ENCODE data around the gene TMEM121.
"Not testable (repeated sequence)": the region's sequence is repeated elsewhere in the genome, so short reads cannot be mapped to it uniquely, and the experiment has no call there.

The TMEM121 gene

DNA sequence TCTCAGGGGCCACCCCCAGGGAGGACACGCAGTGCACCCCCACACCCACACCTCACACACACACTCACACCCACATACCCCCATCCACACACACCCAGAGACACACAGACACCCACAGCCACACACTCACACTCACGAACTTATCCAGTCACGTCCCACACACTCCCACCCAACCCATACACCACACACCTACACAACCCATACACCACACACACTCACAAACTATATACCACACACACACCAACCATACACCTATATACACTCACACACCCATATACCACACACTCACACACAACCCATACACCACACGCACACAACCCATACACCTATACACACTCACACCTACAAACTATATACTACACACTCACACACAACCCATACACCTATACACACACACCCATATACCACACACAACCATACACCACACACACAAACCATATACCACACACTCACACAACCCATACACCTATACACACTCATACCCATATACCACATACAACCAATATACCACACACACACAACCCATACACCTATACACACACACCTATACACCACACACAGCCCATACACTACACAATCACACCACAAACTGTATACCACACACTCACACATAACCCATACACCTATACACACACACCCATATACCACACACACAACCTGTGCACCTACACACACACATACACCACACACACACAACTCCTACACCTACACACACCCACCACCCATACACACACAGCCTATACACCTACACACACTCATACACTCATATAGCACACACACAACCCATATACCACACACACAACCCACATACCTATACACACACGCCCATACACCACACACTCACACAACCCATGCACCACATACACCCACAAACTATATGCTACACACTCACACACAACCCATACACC is 42.7 kb downstream of the TMEM121 start:
- Histone ChIP-seq H3K9ac (ENCODE audit: low read depth, low read length) (no peak overlapping the region), H3K27me3 (ENCODE audit: control insufficient read depth, insufficient read depth, low read length) (no peaks in the 10 kb centered on the region), H3K4me3 (ENCODE audit: low read depth, low read length) (no peak overlapping the region), H3K4me1 (ENCODE audit: control insufficient read depth, insufficient read depth, low read length) (no peaks in the 10 kb centered on the region), H3K36me3 (ENCODE audit: control insufficient read depth, insufficient read depth, low read length) (no peaks in the 10 kb centered on the region), H3K9me3 (ENCODE audit: control insufficient read depth, insufficient read depth, low read length) (peaks cover 34% of the 10 kb centered on the region), H3K27ac (ENCODE audit: low read depth, low read length) (no peak overlapping the region)

DNA sequence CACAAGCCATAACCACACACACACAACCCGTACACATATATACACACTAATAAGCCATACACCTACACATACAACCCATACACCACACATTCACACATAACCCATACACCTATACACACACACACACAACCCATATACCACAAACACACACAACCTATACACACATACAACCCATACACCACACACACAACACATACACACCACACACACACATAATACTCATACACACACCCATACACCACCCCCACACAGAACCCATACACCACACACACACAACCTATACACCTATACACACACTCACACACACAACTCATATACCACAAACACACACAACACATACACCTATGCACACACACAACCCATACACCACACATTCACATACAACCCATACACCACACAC is 44.1 kb downstream of the TMEM121 start:
- H3K4me3 ChIP-seq (ENCODE audit: low read depth, low read length): 0 out of 2 replicates have a peak overlapping the region, but pooled peaks have one; percentile 2
- peaks cover 31% of the 10 kb centered on the region for H3K9me3 ChIP-seq (ENCODE audit: control insufficient read depth, insufficient read depth, low read length)
- H3K9ac ChIP-seq (ENCODE audit: low read depth, low read length): no peak overlapping the region
- H3K27ac ChIP-seq (ENCODE audit: low read depth, low read length): no peak overlapping the region
- H3K36me3 ChIP-seq (ENCODE audit: control insufficient read depth, insufficient read depth, low read length): no peaks in the 10 kb centered on the region
- no peaks in the 10 kb centered on the region for H3K27me3 ChIP-seq (ENCODE audit: control insufficient read depth, insufficient read depth, low read length)
- H3K4me1 ChIP-seq (ENCODE audit: control insufficient read depth, insufficient read depth, low read length): no peaks in the 10 kb centered on the region

DNA sequence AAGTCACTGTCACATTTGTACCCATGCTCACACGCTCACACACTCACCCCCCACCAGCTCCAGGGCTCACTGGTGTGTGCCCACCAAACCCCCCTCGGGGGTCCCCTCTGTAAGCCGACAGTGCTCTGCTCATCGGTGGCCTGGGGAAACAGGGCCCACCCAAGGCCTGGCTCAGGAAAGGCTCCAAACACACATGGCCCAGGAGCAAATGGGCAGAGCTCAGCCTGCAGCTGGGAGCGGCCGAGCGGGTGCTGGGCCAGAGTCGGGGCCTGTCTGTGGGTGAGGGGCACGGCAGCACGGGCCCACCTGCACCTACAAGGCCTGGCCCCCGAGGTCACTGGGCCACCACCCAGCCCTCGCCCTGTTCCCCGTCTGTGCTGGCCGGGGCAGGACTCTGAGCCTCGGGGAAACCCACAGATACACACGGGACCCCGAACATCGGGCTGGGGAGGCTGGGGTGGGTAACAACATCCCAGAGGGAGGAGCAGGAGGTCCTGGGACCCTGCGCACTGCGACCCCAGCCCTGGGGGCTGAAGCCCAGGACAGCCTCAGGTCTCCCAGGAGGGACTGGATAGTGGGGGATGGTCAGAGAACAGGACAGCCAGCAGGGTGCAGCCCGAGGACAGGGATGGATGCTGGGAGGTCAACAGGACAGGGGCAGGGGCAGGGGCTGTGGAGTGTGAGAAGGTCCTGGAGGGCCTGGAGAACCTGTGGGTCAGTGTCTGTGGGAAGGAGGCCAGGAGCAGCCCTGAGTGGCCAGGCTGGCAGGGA is 45.0 kb downstream of the TMEM121 start:
- not testable (repeated sequence) for H3K4me3 ChIP-seq (ENCODE audit: low read depth, low read length); H3K27me3 ChIP-seq (ENCODE audit: control insufficient read depth, insufficient read depth, low read length); H3K4me1 ChIP-seq (ENCODE audit: control insufficient read depth, insufficient read depth, low read length); H3K9ac ChIP-seq (ENCODE audit: low read depth, low read length); H3K27ac ChIP-seq (ENCODE audit: low read depth, low read length); H3K36me3 ChIP-seq (ENCODE audit: control insufficient read depth, insufficient read depth, low read length)
- peaks cover 33% of the 10 kb centered on the region for H3K9me3 ChIP-seq (ENCODE audit: control insufficient read depth, insufficient read depth, low read length)

DNA sequence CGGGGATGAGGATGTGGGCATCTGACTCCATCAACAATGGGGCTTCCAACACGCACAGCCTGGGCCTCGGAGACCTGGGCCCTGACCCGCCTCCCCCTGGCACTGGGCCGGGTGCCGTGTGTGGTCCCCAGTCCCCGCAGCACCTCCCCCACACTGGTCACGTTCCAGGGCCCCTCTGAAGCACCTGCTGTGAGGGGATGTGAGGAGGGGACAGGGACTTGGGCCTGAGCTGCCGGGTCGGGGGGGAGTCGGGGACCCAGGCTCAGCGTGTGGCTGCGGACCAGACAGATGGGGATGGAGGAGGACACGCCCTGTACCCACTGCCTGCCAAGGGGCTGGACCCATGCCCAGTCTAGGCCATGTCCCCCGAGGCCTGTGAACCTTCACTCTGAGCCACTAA is 45.7 kb downstream of the TMEM121 start:
- H3K4me1 ChIP-seq (ENCODE audit: control insufficient read depth, insufficient read depth, low read length); H3K27ac ChIP-seq (ENCODE audit: low read depth, low read length); H3K9ac ChIP-seq (ENCODE audit: low read depth, low read length): not testable (repeated sequence)

DNA sequence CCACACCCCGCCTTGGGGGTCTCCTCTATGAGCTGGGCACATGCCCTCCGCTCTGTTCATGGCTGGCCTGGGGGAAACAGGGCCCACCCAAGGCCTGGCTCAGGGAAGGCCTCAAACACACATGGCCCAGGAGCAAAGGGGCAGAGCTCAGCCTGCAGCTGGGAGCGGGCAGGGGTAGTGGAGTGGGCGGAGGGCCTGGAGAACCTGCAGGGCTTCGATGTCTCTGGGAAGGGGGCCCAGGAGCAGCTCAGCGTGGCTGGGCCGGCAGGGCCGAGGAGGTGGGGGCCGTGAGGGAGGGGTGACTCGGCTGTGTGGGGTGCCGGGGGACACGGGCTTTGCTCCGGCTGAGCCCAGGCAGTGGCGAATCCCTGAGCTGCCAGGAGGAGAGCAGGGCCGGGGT is 47.5 kb downstream of the TMEM121 start:
- peaks cover 48% of the 10 kb centered on the region for H3K9me3 ChIP-seq (ENCODE audit: control insufficient read depth, insufficient read depth, low read length)
- H3K4me3 ChIP-seq (ENCODE audit: low read depth, low read length); H3K36me3 ChIP-seq (ENCODE audit: control insufficient read depth, insufficient read depth, low read length); H3K27ac ChIP-seq (ENCODE audit: low read depth, low read length); H3K9ac ChIP-seq (ENCODE audit: low read depth, low read length); H3K27me3 ChIP-seq (ENCODE audit: control insufficient read depth, insufficient read depth, low read length); H3K4me1 ChIP-seq (ENCODE audit: control insufficient read depth, insufficient read depth, low read length): not testable (repeated sequence)

More for the DNA sequence above, 45.7 kb downstream of the TMEM121 start:
- not testable (repeated sequence) for H3K27me3 ChIP-seq (ENCODE audit: control insufficient read depth, insufficient read depth, low read length); H3K4me3 ChIP-seq (ENCODE audit: low read depth, low read length); H3K36me3 ChIP-seq (ENCODE audit: control insufficient read depth, insufficient read depth, low read length)
- H3K9me3 ChIP-seq (ENCODE audit: control insufficient read depth, insufficient read depth, low read length): peaks cover 40% of the 10 kb centered on the region

DNA sequence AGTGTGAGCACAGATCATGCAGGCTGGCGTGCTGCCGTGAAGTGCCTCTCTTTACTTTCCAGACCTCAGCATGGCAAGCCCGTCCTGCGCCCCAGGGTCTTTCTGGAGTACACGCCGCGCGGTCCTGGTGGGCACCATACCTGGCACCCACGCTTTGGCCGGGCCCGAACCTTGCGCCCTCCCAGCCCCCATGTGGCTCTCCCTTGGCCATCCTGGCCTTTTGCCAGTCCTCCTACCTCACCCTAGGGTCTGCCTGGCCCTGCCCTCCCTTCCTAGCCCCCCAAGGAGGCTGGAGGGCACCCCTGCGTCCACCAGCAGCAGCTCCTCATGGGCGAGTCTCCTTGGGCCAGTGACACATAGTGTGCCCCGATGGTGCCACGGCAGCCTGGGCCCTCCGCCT is 48.0 kb downstream of the TMEM121 start:
- not testable (repeated sequence) for H3K27me3 ChIP-seq (ENCODE audit: control insufficient read depth, insufficient read depth, low read length); H3K4me3 ChIP-seq (ENCODE audit: low read depth, low read length); H3K4me1 ChIP-seq (ENCODE audit: control insufficient read depth, insufficient read depth, low read length); H3K36me3 ChIP-seq (ENCODE audit: control insufficient read depth, insufficient read depth, low read length); H3K9ac ChIP-seq (ENCODE audit: low read depth, low read length); H3K27ac ChIP-seq (ENCODE audit: low read depth, low read length)
- peaks cover 42% of the 10 kb centered on the region for H3K9me3 ChIP-seq (ENCODE audit: control insufficient read depth, insufficient read depth, low read length)

DNA sequence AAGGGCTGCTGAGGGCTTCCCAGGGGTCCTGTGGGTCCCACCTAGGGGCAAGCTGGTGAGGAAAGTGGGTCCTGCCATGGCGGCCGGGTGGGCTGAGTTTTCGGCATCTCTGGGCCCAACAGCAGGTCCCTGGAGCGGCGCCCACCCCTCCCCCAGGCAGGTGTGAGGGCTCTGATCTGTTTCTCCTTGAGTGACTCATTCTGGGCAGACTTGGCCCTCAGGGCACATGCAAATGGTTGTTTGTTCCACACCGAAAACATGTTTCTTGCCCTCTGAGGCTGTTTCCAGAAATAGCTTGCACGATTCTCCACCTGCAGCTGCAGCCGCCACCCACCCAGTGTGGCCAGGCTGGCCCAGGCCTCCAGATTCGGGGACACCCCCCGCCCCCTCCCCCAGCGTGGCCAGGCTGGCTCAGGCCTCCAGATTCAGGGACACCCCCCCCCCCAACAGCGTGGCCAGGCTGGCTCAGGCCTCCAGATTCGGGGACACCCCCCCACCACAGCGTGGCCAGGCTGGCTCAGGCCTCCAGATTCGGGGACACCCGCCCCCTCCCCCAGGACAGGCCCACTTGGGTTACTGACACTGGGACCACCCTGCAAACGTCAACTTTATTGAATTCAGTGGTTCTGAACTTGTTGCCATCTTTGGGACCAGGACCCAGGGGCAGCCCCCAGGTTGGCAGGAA is 48.8 kb downstream of the TMEM121 start:
- not testable (repeated sequence) for H3K36me3 ChIP-seq (ENCODE audit: control insufficient read depth, insufficient read depth, low read length); H3K4me3 ChIP-seq (ENCODE audit: low read depth, low read length); H3K27me3 ChIP-seq (ENCODE audit: control insufficient read depth, insufficient read depth, low read length); H3K9ac ChIP-seq (ENCODE audit: low read depth, low read length); H3K4me1 ChIP-seq (ENCODE audit: control insufficient read depth, insufficient read depth, low read length); H3K27ac ChIP-seq (ENCODE audit: low read depth, low read length)
- H3K9me3 ChIP-seq (ENCODE audit: control insufficient read depth, insufficient read depth, low read length): peaks cover 35% of the 10 kb centered on the region

DNA sequence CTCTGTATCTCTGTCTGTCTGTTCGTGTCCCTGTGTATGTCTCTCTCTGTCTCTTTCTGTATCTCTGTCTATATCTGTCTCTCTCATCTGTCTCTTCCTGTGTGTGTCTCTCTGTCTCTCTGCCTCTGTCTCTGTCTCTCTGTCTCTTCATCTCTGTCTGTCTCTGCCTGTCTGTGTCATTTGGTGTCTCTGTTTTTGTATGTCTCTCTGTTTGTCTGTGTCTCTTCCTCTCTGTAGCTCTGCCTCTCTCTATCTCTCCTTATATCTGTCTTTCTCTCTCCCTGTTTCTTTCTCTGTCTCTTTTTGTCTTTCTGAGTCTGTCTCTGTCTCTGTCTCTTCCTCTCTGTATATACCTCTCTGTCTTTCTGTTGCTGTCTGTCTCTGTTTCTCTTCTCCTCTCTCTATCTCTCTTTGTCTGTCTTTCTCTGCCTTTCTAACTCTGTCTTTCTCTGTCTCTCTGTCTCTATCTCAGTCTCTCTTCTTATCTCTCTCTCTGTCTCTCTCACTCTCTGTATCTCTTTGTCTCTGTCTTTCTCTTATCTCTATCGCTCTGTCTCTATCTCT is 50.2 kb downstream of the TMEM121 start:
- no peak overlapping the region for H3K27ac ChIP-seq (ENCODE audit: low read depth, low read length)
- H3K9me3 ChIP-seq (ENCODE audit: control insufficient read depth, insufficient read depth, low read length): peaks cover 35% of the 10 kb centered on the region
- peak overlapping the region; percentile 13; the same call in 1 of the 2 replicates for H3K4me3 ChIP-seq (ENCODE audit: low read depth, low read length)
- no peak overlapping the region for H3K9ac ChIP-seq (ENCODE audit: low read depth, low read length)
- no peaks in the 10 kb centered on the region for H3K36me3 ChIP-seq (ENCODE audit: control insufficient read depth, insufficient read depth, low read length)
- no peaks in the 10 kb centered on the region for H3K27me3 ChIP-seq (ENCODE audit: control insufficient read depth, insufficient read depth, low read length)
- H3K4me1 ChIP-seq (ENCODE audit: control insufficient read depth, insufficient read depth, low read length): no peaks in the 10 kb centered on the region

DNA sequence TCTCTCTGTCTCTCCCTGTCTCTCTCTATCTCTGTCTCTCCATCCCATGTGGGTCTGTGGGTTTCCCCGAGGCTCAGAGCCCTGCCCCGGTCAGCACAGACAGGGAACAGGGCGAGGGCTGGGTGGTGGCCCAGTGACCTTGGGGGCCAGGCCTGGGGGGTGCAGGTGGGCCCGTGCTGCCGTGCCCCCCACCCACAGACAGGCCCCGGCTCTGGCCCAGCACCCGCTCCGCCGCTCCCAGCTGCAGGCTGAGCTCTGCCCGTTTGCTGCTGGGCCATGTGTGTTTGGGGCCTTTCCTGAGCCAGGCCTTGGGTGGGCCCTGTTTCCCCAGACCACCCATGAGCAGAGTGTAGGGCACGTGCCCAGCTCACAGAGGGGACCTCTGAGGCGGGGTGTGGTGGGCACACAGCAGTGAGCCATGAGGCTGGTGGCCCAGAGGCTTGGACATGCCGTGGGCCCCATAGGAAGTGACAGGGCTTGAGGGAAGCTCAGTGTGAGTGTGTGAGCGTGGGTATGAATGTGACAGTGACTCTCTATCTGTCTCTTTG is 51.0 kb downstream of the TMEM121 start:
- H3K9ac ChIP-seq (ENCODE audit: low read depth, low read length): no peak overlapping the region
- no peaks in the 10 kb centered on the region for H3K4me1 ChIP-seq (ENCODE audit: control insufficient read depth, insufficient read depth, low read length)
- no peak overlapping the region for H3K27ac ChIP-seq (ENCODE audit: low read depth, low read length)

DNA sequence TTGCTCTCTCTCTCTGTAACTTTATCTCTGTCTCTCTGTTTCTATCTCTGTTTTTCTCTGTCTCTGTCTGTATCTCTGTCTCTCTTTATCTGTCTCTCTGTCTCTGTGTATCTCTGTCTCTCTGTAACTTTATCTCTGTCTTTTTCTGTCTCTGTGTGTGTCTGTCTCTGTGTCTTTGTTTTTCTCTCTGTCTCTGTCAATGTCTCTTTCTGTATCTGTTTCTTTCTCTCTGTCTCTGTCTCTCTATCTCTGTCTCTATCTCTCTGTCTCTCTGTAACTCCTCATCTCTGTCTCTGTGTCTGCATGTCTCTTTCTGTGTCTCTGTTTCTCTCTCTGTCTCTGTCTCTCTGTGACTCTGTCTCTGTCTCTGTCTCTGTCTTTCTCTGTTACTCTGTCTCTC is 51.7 kb downstream of the TMEM121 start:
- H3K4me3 ChIP-seq (ENCODE audit: low read depth, low read length): peak overlapping the region; percentile 35; the same call in 1 of the 2 replicates
- H3K9me3 ChIP-seq (ENCODE audit: control insufficient read depth, insufficient read depth, low read length): peaks cover 43% of the 10 kb centered on the region
- no peak overlapping the region for H3K9ac ChIP-seq (ENCODE audit: low read depth, low read length)
- H3K27ac ChIP-seq (ENCODE audit: low read depth, low read length): no peak overlapping the region
- H3K27me3 ChIP-seq (ENCODE audit: control insufficient read depth, insufficient read depth, low read length): no peaks in the 10 kb centered on the region
- H3K4me1 ChIP-seq (ENCODE audit: control insufficient read depth, insufficient read depth, low read length): no peaks in the 10 kb centered on the region
- H3K36me3 ChIP-seq (ENCODE audit: control insufficient read depth, insufficient read depth, low read length): no peaks in the 10 kb centered on the region

More for the DNA sequence above, 51.0 kb downstream of the TMEM121 start:
- Histone ChIP-seq H3K9me3 (ENCODE audit: control insufficient read depth, insufficient read depth, low read length) (peaks cover 38% of the 10 kb centered on the region), H3K36me3 (ENCODE audit: control insufficient read depth, insufficient read depth, low read length) (no peaks in the 10 kb centered on the region), H3K27me3 (ENCODE audit: control insufficient read depth, insufficient read depth, low read length) (no peaks in the 10 kb centered on the region), H3K4me3 (ENCODE audit: low read depth, low read length) (peak overlapping the region; percentile 35; the same call in 1 of the 2 replicates)
